Mucosa of rectum (tissue), 2 donors: Measurements from ENCODE around the gene IFNA8.
"Not testable (repeated sequence)": the region's sequence is repeated elsewhere in the genome, so short reads cannot be mapped to it uniquely, and the experiment has no call there.

Experiments used
- H3K27ac ChIP-seq, 2 donors: one replicate each; pipeline ENCODE4 v1.7.0; 2013; ENCODE audit warnings: inconsistent platforms in 2 of 2, low read depth in 2 of 2, low read length in 2 of 2
- H3K27me3 ChIP-seq, 2 donors: one replicate each; pipeline ENCODE4 v1.7.0; 2013; ENCODE audit warnings: low read length in 2 of 2; ENCODE audit not compliant: control insufficient read depth in 2 of 2, insufficient read depth in 2 of 2
- H3K36me3 ChIP-seq, 2 donors: one replicate each; pipeline ENCODE4 v1.7.0; 2013; ENCODE audit warnings: low read length in 2 of 2; ENCODE audit not compliant: control insufficient read depth in 2 of 2, insufficient read depth in 2 of 2
- H3K4me1 ChIP-seq, 2 donors: one replicate each; pipeline ENCODE4 v1.7.0; 2013; ENCODE audit warnings: low read length in 2 of 2, mild to moderate bottlenecking in 1 of 2; ENCODE audit not compliant: control insufficient read depth in 2 of 2, insufficient read depth in 2 of 2
- H3K4me3 ChIP-seq, 2 donors: one replicate each; pipeline ENCODE4 v1.7.0; 2013; ENCODE audit warnings: low read length in 2 of 2
- H3K9ac ChIP-seq, 2 donors: one replicate each; pipeline ENCODE4 v1.7.0; 2013; ENCODE audit warnings: low read length in 2 of 2, low read depth in 1 of 2, mild to moderate bottlenecking in 1 of 2
- H3K9me3 ChIP-seq, 2 donors: one replicate each; pipeline ENCODE4 v1.7.0; 2013; ENCODE audit warnings: low read length in 2 of 2; ENCODE audit not compliant: control insufficient read depth in 2 of 2
- donor health status: healthy.
- donor health status: Normal muscosa, but diverticular disease.

IFNA8 gene

DNA sequence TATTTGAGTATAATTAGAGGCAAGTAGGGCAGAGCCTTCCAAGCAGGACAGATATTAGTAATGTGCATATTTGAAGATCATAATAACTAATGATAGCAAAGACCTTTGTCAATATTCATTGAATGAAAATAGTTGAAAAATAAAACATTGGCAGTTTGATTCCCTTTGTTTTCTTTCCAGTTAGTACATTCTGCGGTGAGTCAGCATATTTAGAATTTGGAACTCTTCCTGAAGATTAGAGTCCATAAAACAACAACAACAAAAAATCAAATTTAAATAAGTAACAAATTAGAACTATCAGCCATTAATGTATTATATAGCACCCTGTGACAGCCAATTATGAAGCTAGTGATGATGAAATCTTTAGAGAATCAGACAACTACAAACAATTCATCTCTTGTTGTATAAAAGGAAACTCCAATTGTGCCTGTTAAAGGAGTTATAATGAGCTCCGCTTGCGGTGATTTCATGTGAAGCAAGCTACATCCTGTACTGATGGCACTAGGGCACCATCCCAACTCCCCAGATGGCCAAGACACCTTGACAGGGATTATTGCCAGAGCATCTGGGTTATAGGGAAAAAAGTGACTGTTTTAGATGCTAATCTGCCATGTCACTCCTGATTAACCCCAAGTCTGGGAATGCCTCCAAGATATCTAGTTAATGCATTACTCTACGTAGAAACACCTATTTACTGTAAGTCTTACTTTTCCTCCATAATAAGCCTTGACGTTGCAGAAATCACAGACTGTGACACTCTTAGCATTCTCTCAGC is 6.8 kb downstream of the IFNA8 start:
- Histone ChIP-seq H3K4me3 (no peak overlapping the region), H3K4me1 (peaks cover 4 to 10% of the 10 kb centered on the region in 2 donors), H3K36me3 (no peaks in the 10 kb centered on the region), H3K27me3 (no peaks in the 10 kb centered on the region), H3K9ac (no peak overlapping the region), H3K27ac (no peak overlapping the region), H3K9me3 (no peaks in the 10 kb centered on the region)

DNA sequence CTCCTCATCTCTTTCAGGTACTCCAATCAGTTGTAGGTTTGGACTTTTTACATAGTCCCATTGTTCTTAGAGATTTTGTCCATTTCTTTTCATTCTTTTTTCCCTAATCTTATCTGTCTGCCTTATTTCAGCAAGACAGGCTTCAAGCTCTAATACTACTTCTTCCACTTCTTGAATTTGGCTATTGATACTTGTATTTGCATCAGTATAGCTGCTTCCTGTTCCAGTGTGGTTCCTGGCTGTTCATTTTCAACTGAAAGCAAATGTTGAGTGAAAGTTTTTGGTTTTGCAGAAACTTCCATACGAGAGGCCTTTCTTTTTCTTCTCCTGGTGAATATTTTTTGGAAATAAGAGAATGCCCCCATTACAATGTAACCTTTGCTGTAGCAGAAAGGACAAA is 19.3 kb downstream of the IFNA8 start:
- H3K4me3 ChIP-seq, result no peak overlapping the region
- H3K9me3 ChIP-seq, result no peaks in the 10 kb centered on the region
- no peaks in the 10 kb centered on the region for H3K4me1 ChIP-seq
- H3K27me3 ChIP-seq, result peaks cover 0 to 6% of the 10 kb centered on the region in 2 donors
- H3K36me3 ChIP-seq, result no peaks in the 10 kb centered on the region
- H3K9ac ChIP-seq, result no peak overlapping the region
- no peak overlapping the region for H3K27ac ChIP-seq

DNA sequence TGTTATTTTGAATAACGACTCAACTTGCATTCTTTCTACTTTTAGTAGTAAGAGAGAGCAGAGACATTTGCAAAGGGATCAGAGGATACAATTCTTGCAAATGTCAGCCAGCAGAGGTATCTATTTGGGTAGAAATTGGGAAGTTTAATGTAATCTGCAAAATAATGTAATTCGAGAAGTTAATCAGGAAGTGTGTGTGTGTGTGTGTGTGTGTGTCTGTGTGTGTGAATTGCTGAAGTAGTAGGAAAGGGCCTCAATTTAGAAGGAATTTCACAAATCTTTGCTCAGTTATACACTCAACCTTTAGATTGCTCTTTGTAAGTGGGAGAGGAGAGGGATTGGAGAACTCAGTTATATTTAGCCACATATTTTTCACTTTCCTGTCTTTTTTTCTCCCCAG is 20.3 kb downstream of the IFNA8 start:
- no peaks in the 10 kb centered on the region for H3K4me1 ChIP-seq
- H3K9me3 ChIP-seq, result no peaks in the 10 kb centered on the region
- H3K27ac ChIP-seq, result no peak overlapping the region
- no peak overlapping the region for H3K9ac ChIP-seq
- H3K36me3 ChIP-seq, result no peaks in the 10 kb centered on the region
- H3K4me3 ChIP-seq, result no peak overlapping the region
- peaks cover 0 to 6% of the 10 kb centered on the region in 2 donors for H3K27me3 ChIP-seq

DNA sequence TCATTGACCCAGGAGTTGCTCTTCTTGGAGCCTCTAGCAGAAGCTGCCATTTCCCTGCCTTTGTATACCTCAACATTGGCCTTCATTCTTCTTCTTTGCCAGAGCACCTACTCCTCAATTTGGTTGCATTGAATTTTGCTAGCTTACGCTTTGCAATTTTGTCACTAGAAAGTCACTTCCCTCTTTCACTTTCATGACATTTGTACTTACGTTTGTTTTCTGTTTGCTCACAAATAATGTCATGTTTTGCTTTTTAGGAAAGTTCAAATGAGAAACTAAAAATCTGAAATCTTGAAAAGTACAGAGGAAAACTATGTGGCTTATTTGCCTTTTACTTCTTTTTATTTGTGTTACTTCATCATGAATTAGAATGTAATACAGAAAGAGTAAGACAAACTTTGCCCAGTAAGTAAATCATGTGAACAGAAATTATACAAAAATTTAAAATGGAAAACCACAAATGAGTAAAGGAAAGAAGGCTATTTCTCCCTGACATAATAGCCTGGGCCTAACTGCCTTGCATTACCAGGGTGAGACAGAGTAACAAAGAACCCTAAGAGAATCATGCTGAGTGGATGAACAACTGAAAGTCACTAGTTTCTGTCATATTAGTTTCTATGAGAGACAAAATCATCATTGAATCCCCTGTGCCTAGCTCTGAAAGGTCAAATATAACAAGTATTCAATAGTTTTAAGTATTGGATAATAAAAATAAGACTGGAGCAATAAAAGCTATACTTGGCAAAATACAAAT is 23.9 kb downstream of the IFNA8 start:
- Histone ChIP-seq H3K36me3 (no peaks in the 10 kb centered on the region), H3K27me3 (peaks cover 0 to 7% of the 10 kb centered on the region in 2 donors), H3K4me1 (no peaks in the 10 kb centered on the region), H3K4me3 (no peak overlapping the region), H3K9ac (no peak overlapping the region), H3K9me3 (no peaks in the 10 kb centered on the region), H3K27ac (no peak overlapping the region)

DNA sequence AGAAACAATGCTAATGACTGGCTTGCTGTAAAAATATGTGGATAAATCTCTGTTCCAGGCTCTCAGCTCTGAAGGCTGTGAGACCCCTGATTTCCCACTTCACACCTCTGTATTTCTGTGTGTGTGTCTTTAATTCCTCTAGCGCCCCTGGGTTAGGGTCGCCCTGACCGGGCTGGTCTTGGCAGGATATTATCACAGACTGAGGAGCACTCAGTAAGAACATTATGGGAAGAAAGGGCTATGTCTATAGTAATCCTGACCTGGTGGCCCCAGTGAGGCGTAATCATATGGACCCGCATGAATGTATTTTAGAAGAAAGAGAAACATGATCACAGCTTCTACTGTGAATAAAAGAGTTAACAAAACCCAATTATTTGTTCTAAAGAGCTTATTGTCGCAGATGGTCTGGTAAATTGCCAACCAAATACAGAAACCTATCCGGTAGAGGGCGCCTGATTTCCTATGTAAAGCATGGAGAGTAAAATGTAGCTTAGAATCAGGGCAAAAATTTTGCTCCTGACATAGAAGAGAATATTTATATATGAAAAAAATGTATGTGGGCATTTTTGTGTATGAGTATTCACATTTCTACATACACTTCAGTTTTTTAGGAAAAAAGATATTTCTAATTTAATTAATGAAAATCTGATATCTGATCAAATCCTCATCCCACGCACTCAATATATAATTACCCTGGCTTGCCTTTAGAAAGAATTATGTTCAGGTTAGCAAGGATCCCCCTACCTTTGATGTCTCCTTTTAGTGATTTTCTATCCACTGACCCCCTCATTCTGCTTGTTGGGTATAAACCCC is 25.5 kb downstream of the IFNA8 start:
- peaks cover 0 to 9% of the 10 kb centered on the region in 2 donors for H3K27me3 ChIP-seq
- no peak overlapping the region for H3K27ac ChIP-seq
- H3K4me1 ChIP-seq, result no peaks in the 10 kb centered on the region
- H3K9me3 ChIP-seq, result no peaks in the 10 kb centered on the region
- H3K36me3 ChIP-seq, result no peaks in the 10 kb centered on the region
- H3K4me3 ChIP-seq, result no peak overlapping the region
- H3K9ac ChIP-seq, result no peak overlapping the region

DNA sequence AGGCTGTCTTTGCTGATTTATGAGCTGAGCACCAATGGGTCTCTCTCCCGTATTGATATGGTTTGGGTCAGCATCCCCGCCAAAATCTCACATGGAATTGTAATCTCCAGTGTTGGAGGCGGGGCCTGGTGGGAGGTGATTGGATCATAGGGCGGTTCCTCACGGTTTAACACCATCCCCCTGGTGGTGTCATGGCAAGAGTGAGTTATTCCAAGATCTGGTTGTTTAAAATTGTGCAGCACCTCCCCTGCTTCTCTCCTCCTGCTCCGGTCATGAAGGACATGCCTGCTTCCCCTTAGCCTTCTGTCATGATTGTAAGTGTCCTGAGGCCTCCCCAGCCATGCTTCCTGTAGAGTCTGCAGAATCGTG is 26.1 kb downstream of the IFNA8 start:
- H3K4me1 ChIP-seq, H3K9me3 ChIP-seq, H3K27me3 ChIP-seq: not testable (repeated sequence)

DNA sequence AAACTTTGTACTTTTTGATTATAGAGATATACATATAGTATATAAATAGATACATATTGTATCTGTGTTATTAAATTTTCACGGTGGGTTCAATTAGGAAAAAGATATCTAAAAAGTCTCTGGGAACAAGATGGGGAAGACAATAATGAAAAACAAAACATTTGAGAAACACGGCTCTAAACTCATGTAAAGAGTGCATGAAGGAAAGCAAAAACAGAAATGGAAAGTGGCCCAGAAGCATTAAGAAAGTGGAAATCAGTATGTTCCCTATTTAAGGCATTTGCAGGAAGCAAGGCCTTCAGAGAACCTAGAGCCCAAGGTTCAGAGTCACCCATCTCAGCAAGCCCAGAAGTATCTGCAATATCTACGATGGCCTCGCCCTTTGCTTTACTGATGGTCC is 31.2 kb downstream of the IFNA8 start, which contains the start of gene IFNA1:
Gene IFNA1, plus strand, starts transcription at position 301 of the 400 bp plus-strand sequence. Its CDS starts 69 bp downstream, at position 370.
- Histone ChIP-seq H3K27me3 (peaks cover 0 to 3% of the 10 kb centered on the region in 2 donors), H3K4me3 (no peak within 1 kb of the TSS), H3K4me1 (no peaks in the 10 kb centered on the region), H3K36me3 (no peaks in the 10 kb centered on the region), H3K27ac (no peak within 1 kb of the TSS), H3K9ac (no peak within 1 kb of the TSS), H3K9me3 (no peaks in the 10 kb centered on the region)

More for the DNA sequence above, 26.1 kb downstream of the IFNA8 start:
- not testable (repeated sequence) for H3K4me3 ChIP-seq, H3K9ac ChIP-seq, H3K36me3 ChIP-seq, H3K27ac ChIP-seq

DNA sequence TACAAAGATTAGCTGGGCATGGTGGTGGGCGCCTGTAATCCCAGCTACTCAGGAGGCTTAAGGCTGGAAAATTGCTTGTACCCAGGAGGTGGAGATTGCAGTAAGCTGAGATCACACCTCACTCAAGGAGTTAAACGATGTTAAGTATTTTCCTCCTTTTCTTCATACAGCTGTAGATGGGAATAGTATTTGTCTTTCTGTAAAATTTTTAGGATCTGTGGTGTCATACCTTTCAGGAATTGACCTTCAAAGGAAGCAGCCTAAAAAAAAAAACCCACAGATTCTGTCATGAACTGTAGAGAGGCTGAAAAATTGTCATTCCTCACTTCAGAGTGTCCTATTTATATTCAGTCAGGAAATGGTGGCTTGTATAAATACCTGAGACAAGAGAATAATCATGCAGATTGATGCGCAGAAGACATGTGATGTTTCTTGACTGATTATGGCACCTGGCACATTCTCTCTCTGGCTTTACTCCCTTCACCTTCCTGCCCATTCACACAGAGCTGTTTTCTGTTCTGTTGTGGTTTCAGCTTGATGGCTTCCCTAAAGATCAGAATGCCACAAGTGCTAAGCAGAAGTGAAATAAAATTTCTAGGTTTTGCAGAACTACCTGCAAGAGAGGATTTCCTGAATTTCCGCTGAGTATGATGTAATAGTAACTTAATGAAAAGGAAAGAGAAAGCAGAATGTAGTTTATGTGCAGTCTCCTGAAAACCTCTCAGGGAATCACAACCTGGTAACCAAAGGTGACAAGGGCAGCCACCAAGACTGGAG is 35.1 kb downstream of the IFNA8 start:
- H3K27me3 ChIP-seq, result no peaks in the 10 kb centered on the region
- H3K4me1 ChIP-seq, result no peaks in the 10 kb centered on the region
- no peaks in the 10 kb centered on the region for H3K36me3 ChIP-seq
- H3K9me3 ChIP-seq, result no peaks in the 10 kb centered on the region
- no peak overlapping the region for H3K4me3 ChIP-seq
- no peak overlapping the region for H3K9ac ChIP-seq
- H3K27ac ChIP-seq, result no peak overlapping the region

DNA sequence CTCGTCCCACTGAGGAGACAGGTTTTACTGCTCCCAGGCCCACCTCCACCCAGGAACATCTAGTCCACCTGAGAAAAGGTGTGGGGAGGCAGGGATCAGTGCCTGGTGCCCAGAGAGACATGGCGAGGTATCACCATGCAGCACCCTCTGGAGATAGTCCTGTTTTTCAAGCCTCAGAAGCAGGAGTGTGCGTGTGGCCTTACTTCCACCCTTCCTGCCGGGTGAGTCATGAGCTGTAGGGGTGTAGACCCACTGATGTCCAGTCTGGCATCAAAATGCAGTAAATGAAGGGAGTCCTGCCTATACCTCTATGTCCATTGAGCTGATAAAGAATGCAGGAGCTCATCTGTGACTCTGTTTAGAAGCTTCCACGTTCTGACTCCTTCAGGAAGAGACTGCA is 40.4 kb downstream of the IFNA8 start:
- not testable (repeated sequence) for H3K4me1 ChIP-seq, H3K27ac ChIP-seq, H3K4me3 ChIP-seq, H3K27me3 ChIP-seq, H3K9me3 ChIP-seq, H3K9ac ChIP-seq, H3K36me3 ChIP-seq
